IMR-90 (cell line): ENCODE results near the gene C16orf86.

Experiments
- CEBPB ChIP-seq: IDR thresholded peaks from 2 replicates; pipeline ENCODE4 v1.6.1; 2012; ENCODE audit warnings: low read depth, low read length, improper control_type of control experiment
- FOS ChIP-seq: fragments of 150-350 bp; IDR thresholded peaks from 2 replicates; pipeline ENCODE4 v1.6.1; 2016; ENCODE audit warnings: low read depth, low read length
- MAZ ChIP-seq: IDR thresholded peaks from 2 replicates; pipeline ENCODE4 v1.6.1; 2012; ENCODE audit warnings: low read depth, mild to moderate bottlenecking, low read length, improper control_type of control experiment, moderate library complexity, borderline replicate concordance
- POLR2A ChIP-seq: IDR thresholded peaks from 2 replicates; pipeline ENCODE4 v1.6.1; 2012; ENCODE audit warnings: mild to moderate bottlenecking, low read depth, low read length
- RAD21 ChIP-seq: IDR thresholded peaks from 2 replicates; pipeline ENCODE4 v1.6.1; 2012; ENCODE audit warnings: low read length, improper control_type of control experiment
- RCOR1 ChIP-seq: IDR thresholded peaks from 2 replicates; pipeline ENCODE4 v1.6.1; 2012; ENCODE audit warnings: mild to moderate bottlenecking, low read length, improper control_type of control experiment; ENCODE audit not compliant: insufficient replicate concordance
- RFX5 ChIP-seq: IDR thresholded peaks from 2 replicates; pipeline ENCODE4 v1.8.0; 2012; ENCODE audit warnings: low read depth, mild to moderate bottlenecking, low read length, moderate library complexity
- TF ChIP-seq, protein P1 (sequence below): conservative IDR thresholded peaks from 2 replicates; pipeline ENCODE4 v1.5.1; 2012; ENCODE audit warnings: mild to moderate bottlenecking, low read depth, low read length, improper control_type of control experiment
- TF ChIP-seq, protein P2 (sequence below): fragments of 150-350 bp; IDR thresholded peaks from 2 replicates; pipeline ENCODE4 v1.6.1; 2017; ENCODE audit warnings: mild to moderate bottlenecking, antibody characterized with exemption, low read length, low read depth

DNA sequence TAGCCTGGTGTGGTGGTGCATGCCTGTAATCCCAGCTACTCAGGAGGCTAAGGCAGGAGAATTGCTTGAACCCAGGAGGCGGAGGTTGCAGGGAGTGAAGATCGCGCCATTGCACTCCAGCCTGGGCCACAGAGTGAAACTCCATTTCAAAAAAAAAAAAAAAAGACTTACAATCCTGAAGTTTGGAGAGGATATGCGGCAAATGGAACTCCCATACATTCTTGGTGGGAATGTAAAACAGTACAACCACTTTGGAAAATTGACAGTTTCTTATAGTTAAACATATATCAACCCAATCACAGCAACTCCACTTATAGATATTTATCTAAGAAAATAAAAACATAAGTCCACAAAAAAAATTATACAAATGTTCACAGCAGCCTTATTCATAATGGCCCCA, 40.6 kb downstream of the C16orf86 start:
- TF ChIP-seq, protein P1, sequence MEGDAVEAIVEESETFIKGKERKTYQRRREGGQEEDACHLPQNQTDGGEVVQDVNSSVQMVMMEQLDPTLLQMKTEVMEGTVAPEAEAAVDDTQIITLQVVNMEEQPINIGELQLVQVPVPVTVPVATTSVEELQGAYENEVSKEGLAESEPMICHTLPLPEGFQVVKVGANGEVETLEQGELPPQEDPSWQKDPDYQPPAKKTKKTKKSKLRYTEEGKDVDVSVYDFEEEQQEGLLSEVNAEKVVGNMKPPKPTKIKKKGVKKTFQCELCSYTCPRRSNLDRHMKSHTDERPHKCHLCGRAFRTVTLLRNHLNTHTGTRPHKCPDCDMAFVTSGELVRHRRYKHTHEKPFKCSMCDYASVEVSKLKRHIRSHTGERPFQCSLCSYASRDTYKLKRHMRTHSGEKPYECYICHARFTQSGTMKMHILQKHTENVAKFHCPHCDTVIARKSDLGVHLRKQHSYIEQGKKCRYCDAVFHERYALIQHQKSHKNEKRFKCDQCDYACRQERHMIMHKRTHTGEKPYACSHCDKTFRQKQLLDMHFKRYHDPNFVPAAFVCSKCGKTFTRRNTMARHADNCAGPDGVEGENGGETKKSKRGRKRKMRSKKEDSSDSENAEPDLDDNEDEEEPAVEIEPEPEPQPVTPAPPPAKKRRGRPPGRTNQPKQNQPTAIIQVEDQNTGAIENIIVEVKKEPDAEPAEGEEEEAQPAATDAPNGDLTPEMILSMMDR = no peak
- no peak for TF ChIP-seq POLR2A
- TF ChIP-seq RAD21 = no peak
- no peak for TF ChIP-seq FOS
- no peak for TF ChIP-seq RFX5
- TF ChIP-seq, protein P2, sequence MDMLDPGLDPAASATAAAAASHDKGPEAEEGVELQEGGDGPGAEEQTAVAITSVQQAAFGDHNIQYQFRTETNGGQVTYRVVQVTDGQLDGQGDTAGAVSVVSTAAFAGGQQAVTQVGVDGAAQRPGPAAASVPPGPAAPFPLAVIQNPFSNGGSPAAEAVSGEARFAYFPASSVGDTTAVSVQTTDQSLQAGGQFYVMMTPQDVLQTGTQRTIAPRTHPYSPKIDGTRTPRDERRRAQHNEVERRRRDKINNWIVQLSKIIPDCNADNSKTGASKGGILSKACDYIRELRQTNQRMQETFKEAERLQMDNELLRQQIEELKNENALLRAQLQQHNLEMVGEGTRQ = no peak
- TF ChIP-seq RCOR1 = no peak
- no peak for TF ChIP-seq CEBPB
- TF ChIP-seq MAZ = no peak
